Measurements from ENCODE around the gene HDAC8. TPM values are rescaled to one million over a fixed set of nuclear protein-coding genes. Genes with fewer than 3 reads are reported as not detected.
"Not testable (repeated sequence)": the region's sequence is repeated elsewhere in the genome, so short reads cannot be mapped to it uniquely, and the experiment has no call there.

HDAC8 gene
- total and polyA plus RNA-seq, 2 donors from 2014 or later = 32.9 to 38.4 TPM

DNA sequence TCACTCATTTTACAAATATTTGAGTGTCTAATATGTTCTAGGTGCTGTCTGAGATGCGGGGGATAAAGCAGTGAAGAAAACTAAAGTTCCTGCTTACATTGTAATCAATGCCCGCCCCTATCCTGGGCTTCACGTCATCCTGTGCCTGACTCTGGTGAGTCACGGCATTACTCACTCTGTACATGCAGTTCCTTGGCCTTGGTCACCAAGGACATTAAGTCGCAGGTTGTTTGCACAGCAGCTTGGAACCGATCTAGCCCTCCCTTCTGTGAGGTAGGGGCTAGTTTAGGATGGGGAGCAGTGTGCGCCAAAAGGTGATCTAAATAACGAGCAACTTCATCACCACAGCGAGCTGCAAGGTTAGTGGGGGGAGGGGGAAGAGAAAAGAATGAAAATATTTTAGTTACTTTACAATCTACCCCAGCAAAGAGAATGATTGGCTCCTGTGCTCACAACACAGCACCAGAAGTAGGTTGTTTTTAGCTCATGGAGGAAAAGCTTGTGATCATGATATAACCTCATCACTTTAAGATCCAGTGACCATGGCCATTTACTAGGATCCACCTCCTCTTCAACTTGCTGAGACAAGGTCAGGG is 48.0 kb upstream of the HDAC8 start:
- no peaks in the 10 kb centered on the region for H3K4me1 ChIP-seq (ENCODE audit: control insufficient read depth in 2 of 3, insufficient read depth in 2 of 3, low read depth in 1 of 3, low read length in 3 of 3)
- no peak overlapping the region for H3K27ac ChIP-seq (ENCODE audit: low read depth in 2 of 2, low read length in 2 of 2)
- TF ChIP-seq, protein P1, sequence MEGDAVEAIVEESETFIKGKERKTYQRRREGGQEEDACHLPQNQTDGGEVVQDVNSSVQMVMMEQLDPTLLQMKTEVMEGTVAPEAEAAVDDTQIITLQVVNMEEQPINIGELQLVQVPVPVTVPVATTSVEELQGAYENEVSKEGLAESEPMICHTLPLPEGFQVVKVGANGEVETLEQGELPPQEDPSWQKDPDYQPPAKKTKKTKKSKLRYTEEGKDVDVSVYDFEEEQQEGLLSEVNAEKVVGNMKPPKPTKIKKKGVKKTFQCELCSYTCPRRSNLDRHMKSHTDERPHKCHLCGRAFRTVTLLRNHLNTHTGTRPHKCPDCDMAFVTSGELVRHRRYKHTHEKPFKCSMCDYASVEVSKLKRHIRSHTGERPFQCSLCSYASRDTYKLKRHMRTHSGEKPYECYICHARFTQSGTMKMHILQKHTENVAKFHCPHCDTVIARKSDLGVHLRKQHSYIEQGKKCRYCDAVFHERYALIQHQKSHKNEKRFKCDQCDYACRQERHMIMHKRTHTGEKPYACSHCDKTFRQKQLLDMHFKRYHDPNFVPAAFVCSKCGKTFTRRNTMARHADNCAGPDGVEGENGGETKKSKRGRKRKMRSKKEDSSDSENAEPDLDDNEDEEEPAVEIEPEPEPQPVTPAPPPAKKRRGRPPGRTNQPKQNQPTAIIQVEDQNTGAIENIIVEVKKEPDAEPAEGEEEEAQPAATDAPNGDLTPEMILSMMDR (IDR thresholded peaks at IDR 0.05; ENCODE audit: borderline replicate concordance, extremely low read depth, insufficient read depth) = no peak
- no peaks in the 10 kb centered on the region for H3K9me3 ChIP-seq (ENCODE audit: control insufficient read depth in 2 of 3, insufficient read depth in 1 of 3, low read length in 3 of 3)
- H3K4me3 ChIP-seq (ENCODE audit: low read length in 3 of 3) = no peak overlapping the region
- H3K36me3 ChIP-seq (ENCODE audit: control insufficient read depth in 2 of 3, insufficient read depth in 3 of 3, low read length in 3 of 3) = no peaks in the 10 kb centered on the region
- no peaks in the 10 kb centered on the region for H3K27me3 ChIP-seq (ENCODE audit: control insufficient read depth, insufficient read depth, low read length)
- DNase-seq (peak in 1 of 5 donors; percentile 78), FAIRE-seq (no peak)
- H3K9ac ChIP-seq (ENCODE audit: low read length in 3 of 3) = no peak overlapping the region
- intact Hi-C loops (cut with DNase I) = no loop called here

DNA sequence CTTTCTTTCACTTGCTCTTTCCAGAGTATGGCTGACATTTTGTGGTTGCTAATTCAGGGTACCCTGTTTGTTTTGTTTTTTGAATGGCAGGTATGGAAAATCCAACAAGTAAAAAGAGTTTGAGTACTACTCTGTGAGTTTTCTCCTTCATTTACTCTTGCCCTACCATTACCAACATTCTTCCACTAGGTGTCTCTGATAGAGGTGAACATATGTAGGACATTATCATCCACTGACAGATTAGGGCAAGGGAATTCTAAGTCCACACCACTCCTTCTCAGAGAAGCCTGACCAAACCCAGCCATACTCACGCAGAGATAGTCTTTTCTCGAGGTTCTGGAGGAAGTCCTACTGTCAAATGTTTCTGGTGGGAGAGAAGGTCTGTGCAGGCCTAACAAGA is 36.7 kb upstream of the HDAC8 start:
- TF ChIP-seq, protein P1 (IDR thresholded peaks at IDR 0.05; ENCODE audit: borderline replicate concordance, extremely low read depth, insufficient read depth) = no peak
- FAIRE-seq (no peak), DNase-seq (peak in 1 of 5 donors; percentile 2)

DNA sequence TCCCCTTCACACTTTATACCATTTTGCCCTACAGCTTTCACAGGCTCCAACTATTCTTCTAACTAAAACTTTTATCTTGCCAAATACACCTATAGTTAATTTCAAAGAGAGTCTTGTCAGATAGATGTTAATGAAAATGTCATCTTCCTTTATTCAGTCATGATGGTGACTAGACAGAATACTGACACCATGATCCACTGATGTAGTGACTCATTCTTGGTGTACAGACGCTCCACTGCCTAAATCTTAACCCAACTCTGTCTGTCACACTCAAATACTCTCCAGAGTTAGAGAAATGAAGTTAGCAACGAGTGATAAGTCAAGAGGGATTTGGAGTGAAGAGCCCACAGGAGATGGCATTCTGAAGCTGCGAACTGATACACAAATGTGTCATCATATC is 32.1 kb upstream of the HDAC8 start:
- H3K27ac ChIP-seq (ENCODE audit: low read depth in 2 of 2, low read length in 2 of 2) = no peak overlapping the region
- H3K9me3 ChIP-seq (ENCODE audit: control insufficient read depth in 2 of 3, insufficient read depth in 1 of 3, low read length in 3 of 3) = no peaks in the 10 kb centered on the region
- no peak overlapping the region for H3K4me3 ChIP-seq (ENCODE audit: low read length in 3 of 3)
- TF ChIP-seq, protein P1 (IDR thresholded peaks at IDR 0.05; ENCODE audit: borderline replicate concordance, extremely low read depth, insufficient read depth) = no peak
- DNase-seq (no peak), FAIRE-seq (no peak)
- intact Hi-C loops (cut with DNase I) = no loop called here
- H3K9ac ChIP-seq (ENCODE audit: low read length in 3 of 3) = no peak overlapping the region
- no peaks in the 10 kb centered on the region for H3K36me3 ChIP-seq (ENCODE audit: control insufficient read depth in 2 of 3, insufficient read depth in 3 of 3, low read length in 3 of 3)
- no peaks in the 10 kb centered on the region for H3K27me3 ChIP-seq (ENCODE audit: control insufficient read depth, insufficient read depth, low read length)
- H3K4me1 ChIP-seq (ENCODE audit: control insufficient read depth in 2 of 3, insufficient read depth in 2 of 3, low read depth in 1 of 3, low read length in 3 of 3) = no peaks in the 10 kb centered on the region

More for the DNA sequence above, 36.7 kb upstream of the HDAC8 start:
- H3K27me3 ChIP-seq (ENCODE audit: control insufficient read depth, insufficient read depth, low read length) = no peaks in the 10 kb centered on the region
- H3K9ac ChIP-seq (ENCODE audit: low read length in 3 of 3) = no peak overlapping the region
- no peaks in the 10 kb centered on the region for H3K4me1 ChIP-seq (ENCODE audit: control insufficient read depth in 2 of 3, insufficient read depth in 2 of 3, low read depth in 1 of 3, low read length in 3 of 3)
- H3K9me3 ChIP-seq (ENCODE audit: control insufficient read depth in 2 of 3, insufficient read depth in 1 of 3, low read length in 3 of 3) = no peaks in the 10 kb centered on the region
- H3K36me3 ChIP-seq (ENCODE audit: control insufficient read depth in 2 of 3, insufficient read depth in 3 of 3, low read length in 3 of 3) = no peaks in the 10 kb centered on the region
- no peak overlapping the region for H3K4me3 ChIP-seq (ENCODE audit: low read length in 3 of 3)
- H3K27ac ChIP-seq (ENCODE audit: low read depth in 2 of 2, low read length in 2 of 2) = no peak overlapping the region
- intact Hi-C loops (cut with DNase I) = no loop called here

DNA sequence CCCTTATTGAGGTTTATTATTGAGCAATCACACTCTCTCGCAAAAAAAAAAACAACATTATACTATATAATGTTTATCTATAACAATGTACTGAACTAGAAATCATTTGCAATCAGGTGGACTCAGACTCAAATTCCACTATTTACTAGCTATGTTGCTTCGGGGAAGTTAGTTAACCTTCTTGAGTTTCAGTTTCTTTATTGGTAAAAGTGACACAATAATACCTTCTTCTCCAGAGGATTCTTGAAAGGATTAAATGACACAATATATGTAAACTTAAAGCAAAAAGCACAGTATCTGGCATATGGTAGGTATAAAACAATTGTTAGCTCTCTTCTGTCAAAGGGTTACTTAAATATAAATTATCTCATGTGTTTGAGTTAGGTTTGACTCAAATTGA is 31.5 kb upstream of the HDAC8 start:
- intact Hi-C loops (cut with DNase I) = no loop called here
- DNase-seq = no peak
- TF ChIP-seq, protein P1 (IDR thresholded peaks at IDR 0.05; ENCODE audit: borderline replicate concordance, extremely low read depth, insufficient read depth) = no peak
- no peak overlapping the region for H3K4me3 ChIP-seq (ENCODE audit: low read length in 3 of 3)
- no peaks in the 10 kb centered on the region for H3K9me3 ChIP-seq (ENCODE audit: control insufficient read depth in 2 of 3, insufficient read depth in 1 of 3, low read length in 3 of 3)
- FAIRE-seq = peak; percentile 37
- H3K4me1 ChIP-seq (ENCODE audit: control insufficient read depth in 2 of 3, insufficient read depth in 2 of 3, low read depth in 1 of 3, low read length in 3 of 3) = no peaks in the 10 kb centered on the region
- no peak overlapping the region for H3K27ac ChIP-seq (ENCODE audit: low read depth in 2 of 2, low read length in 2 of 2)
- H3K27me3 ChIP-seq (ENCODE audit: control insufficient read depth, insufficient read depth, low read length) = no peaks in the 10 kb centered on the region
- no peaks in the 10 kb centered on the region for H3K36me3 ChIP-seq (ENCODE audit: control insufficient read depth in 2 of 3, insufficient read depth in 3 of 3, low read length in 3 of 3)
- no peak overlapping the region for H3K9ac ChIP-seq (ENCODE audit: low read length in 3 of 3)

DNA sequence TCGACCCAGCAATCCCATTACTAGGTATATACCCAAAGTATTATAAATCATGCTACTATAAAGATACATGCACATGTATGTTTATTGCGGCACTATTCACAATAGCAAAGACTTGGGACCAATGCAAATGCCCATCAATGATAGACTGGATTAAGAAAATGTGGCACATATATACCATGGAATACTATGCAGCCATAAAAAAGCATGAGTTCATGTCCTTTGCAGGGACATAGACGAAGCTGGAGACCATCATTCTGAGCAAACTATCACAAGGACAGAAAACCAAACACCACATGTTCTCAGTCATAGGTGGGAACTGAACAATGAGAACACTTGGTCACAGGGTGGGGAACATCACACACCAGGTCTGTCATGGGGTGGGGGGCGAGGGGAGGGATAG is 18.4 kb upstream of the HDAC8 start:
- H3K9ac ChIP-seq (ENCODE audit: low read length in 3 of 3); H3K4me1 ChIP-seq (ENCODE audit: control insufficient read depth in 2 of 3, insufficient read depth in 2 of 3, low read depth in 1 of 3, low read length in 3 of 3); H3K27me3 ChIP-seq (ENCODE audit: control insufficient read depth, insufficient read depth, low read length); H3K9me3 ChIP-seq (ENCODE audit: control insufficient read depth in 2 of 3, insufficient read depth in 1 of 3, low read length in 3 of 3); FAIRE-seq; H3K27ac ChIP-seq (ENCODE audit: low read depth in 2 of 2, low read length in 2 of 2); intact Hi-C loops (cut with DNase I); DNase-seq; H3K36me3 ChIP-seq (ENCODE audit: control insufficient read depth in 2 of 3, insufficient read depth in 3 of 3, low read length in 3 of 3); H3K4me3 ChIP-seq (ENCODE audit: low read length in 3 of 3): not testable (repeated sequence)
